GM18907 (cell line): ENCODE data around the gene COX7A2.

ENCODE experiments used
- ATAC-seq: cut with Tn5 transposase; IDR thresholded peaks from one replicate; pipeline ENCODE4 v1.9.1; 2021; ENCODE audit warnings: mild to moderate bottlenecking, moderate library complexity; ENCODE audit not compliant: unreplicated experiment

The COX7A2 gene

DNA sequence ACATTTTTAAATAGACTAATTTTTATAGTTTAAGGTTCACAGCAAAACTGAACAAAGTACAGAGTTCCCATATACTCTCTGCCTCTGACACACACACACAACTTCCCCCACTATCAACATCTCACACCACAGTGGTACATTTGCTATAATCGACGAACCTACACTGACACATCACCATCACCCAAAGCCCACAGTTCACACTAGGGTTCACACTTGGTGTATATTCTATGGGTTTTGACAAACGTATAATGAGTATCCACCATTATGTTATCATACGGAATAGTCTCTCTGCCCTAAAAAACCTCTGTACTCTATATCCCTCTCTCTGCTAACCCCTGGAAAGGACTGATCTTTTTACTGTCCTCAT, 25.4 kb upstream of the COX7A2 start:
- no peak for ATAC-seq

DNA sequence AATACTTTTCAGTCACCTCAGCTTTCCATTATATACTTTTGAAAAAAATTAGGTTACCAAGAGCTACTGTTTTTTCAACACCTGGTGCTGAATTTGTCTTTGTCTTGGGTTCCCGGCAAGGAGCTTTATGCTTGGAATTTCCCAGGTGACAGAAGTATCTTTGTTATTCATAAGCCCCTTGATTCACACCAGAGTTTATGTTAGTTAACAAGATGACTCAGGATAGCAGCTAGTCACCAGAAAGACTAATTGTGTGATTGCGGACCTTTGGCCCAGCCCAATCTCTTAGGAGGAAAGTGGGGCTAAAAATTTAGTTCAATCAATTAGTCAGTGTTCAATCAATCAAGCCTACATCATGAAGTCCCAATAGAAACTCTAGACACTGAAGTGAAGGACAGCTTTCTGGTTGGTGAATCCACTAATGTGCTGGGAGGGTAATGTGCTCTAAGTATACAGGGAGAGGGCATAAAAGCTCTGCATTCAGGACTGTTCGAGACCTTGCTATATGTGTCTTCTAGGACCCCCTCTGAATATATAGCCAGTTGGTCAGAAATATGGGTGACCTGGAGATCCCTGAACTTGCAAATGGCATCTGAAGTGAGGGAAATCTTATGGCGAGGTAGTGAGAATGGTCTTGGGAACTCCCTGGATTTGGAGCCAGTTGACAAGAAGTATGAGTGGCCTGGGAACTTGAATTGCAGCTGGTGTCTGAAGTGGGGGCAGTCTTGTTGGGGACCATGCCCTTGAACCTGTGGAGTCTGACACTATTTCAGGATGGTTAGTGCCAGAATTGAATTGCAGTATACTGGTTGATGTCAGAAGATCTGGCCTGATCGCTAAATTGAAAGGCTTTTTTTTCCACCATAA, 24.8 kb upstream of the COX7A2 start:
- ATAC-seq = no peak

DNA sequence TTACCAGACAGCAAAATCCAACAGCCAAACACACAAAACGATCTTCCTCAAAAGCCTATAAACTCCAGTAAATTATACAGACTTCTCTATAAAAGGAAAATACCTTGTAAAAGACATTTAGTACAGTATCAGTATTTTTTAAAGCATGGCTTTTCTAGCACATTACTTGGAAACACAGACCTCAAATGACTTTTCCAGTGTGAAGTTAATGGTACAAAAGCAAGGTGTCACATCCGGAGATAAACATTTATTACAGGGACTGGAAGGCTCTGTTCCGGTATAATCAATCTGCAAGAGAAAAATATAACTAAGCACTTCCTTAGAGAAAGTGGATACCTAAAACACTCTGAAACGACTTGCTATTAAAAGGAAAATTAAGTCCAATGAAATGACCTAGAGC, 23.9 kb upstream of the COX7A2 start:
- ATAC-seq = no peak

DNA sequence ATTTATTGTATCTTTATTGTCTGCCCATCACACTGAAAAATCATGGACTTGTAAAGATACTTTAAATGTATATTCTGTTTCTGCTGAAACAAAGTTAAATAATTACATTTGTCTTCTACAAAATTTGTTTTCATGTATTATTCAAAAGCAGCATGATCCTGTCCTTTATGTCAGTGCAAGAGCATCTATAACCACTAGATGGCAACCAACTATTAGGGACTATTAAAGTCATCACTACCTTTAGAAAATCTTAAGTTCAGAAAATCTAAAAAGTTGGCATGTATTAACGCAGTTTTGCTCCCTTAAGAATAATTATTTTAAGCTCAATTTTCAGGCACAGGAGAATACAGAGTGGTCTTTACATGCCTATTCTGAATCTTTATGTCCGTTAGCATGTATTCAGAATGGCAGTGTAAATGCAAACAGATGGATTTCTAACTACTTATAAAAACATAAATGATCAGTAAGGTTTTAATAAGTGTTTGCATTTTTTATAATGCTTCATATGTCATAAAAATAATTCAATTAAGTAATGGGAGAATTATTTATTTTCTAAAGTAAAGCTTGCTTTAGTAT, 23.2 kb upstream of the COX7A2 start:
- peak; percentile 73 for ATAC-seq

DNA sequence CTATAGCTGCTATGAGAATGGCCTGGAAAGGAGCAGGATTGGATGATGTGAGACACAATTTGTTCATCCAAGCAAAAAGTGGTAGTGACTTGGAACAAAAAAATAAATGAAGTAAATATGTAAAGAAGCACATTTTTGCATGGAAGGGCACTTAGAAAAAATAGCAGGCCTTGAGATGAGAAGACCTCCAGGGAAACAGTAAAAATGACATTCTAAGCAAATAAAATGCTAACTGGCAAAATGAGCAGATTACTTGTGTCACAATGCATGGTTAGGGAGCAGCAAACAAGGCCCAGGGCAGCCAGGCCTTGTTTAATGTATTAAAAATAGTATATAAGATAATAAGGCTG, 19.8 kb upstream of the COX7A2 start:
- ATAC-seq = no peak

DNA sequence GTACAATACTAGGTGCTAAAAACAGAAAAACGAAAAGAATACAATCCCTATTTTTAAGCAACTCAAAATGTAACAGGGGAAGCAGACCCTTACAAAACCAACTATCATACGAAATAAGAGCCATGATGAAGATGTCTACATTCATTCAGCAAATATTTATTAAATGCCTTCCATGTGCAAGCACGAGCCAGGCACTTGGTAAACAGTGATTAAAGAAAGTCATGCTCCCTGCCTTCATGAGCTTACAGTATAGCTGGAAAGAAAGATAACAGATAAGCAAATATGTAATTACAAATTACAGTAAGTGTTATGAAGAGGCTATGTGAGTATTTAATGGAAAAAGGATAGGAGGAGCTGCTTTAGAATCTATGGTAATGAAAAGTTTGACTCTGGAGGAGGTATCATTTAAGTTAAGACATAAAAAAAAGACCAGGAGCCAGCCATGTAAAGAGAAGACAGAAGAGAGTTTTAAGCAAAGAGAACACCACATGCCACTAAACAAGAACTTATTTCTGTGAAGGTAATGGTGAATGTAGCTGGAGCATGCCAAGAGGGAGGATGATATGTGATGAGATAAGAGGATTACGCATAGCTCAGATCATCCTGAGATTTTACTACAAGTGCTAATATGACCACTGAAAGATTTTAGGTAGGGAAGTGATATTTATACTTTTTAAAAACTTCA, 19.3 kb upstream of the COX7A2 start:
- ATAC-seq = no peak

DNA sequence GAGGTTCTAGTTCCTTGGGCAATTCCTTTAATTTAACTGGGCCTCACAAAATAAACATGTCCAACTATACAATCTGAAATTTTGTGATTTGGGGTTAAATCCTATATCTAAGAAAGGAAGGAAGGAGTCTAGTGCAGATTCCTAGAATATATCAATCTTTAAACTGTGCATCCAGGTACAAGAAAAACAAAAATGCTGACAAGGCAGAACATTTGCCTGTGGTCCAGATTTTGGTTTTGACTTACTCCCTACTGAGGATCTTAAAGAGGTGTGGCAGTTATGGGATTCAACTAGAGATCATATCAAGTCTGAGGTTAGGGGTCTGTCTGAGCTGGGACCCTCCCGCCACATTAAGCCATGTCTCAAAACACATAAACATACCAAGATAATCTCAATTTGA, 17.7 kb upstream of the COX7A2 start:
- no peak for ATAC-seq

DNA sequence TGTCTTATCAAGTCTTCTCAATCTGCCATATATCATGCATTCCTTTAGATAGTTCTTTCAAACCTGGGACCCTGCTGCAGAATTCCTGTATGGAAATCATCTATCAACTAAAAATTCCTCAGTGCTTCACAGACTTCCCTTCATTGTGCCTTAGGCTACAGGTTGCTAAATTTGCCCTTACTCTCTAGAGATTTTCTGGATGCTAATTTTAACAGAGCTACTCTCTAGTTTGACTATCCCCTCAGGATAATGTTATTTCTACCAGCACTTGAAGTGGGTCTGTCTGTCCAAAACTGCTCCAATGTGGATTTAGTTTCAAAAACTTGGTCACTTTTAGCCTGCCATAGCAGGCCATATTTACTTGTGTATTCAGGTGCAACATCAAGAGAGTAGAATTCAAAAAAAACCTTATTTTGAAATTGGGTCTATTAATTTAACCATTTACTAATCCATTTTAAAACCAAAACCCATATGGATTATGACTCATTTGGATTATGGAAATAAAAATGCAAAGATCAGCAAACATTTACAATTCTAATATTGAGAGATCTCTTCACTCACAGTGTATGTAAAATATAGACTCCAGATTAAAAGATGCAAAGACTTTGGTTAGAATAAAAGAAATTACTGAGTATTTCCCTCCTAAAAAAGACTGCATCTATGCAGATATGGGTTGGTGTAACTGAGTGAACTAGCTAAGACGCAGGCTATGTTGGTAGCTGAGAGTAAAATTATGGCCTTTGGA, 13.9 kb upstream of the COX7A2 start:
- no peak for ATAC-seq

DNA sequence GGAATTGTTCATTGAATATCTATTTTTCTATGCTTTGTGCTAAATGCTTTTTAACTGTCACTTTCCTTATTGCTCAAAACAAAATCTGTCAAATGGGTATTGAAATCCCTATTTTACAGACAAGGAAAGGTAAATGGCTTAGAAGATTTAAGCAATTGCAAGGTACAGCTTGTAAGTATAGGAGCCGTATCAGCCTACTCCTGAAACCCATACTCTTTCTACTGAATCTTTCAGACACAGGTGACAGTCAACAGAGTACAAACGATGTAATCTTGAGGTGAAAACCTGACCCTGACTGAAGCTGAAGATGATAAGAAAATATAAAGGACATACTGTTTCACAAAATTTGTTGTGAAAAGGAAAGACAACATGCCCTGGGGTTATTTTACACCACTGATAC, 7.0 kb upstream of the COX7A2 start:
- no peak for ATAC-seq

DNA sequence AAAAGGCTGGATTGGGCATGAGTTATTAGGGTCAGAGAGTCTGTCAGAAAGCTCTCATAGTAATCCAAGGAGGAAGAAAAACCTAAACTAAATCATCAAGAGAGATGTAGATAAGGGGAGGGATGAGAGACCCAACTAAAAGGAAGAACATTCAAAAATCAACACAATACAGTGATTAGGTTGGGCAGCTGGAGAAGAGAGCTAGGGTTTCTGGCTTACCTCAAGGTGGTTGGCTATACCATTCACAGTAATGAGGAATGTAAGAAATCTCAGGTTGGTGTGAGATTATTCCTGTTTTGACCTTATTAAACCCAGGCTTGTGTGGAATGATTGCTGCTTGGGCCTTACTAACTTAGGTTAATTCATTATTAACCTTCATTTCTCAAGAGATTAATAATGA, 6.2 kb upstream of the COX7A2 start:
- no peak for ATAC-seq

DNA sequence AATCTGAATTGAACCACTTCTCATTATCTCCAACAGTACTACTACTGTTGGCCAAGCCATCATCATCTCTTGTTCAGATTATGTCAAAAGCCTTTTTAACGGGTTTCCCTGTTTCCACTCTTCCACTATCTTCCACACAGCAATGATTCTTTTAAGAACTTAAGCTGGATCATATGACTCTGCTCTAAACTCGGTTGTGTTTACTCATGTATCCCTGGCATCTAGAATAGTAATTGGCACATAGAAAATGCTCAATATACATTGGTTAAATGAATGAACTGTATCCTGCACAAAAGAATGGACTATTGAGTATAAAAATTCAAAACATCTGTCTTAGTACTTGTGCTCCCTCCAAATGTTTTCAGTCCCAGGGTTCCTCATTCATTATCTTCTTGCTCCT, 2.8 kb upstream of the COX7A2 start:
- no peak for ATAC-seq

DNA sequence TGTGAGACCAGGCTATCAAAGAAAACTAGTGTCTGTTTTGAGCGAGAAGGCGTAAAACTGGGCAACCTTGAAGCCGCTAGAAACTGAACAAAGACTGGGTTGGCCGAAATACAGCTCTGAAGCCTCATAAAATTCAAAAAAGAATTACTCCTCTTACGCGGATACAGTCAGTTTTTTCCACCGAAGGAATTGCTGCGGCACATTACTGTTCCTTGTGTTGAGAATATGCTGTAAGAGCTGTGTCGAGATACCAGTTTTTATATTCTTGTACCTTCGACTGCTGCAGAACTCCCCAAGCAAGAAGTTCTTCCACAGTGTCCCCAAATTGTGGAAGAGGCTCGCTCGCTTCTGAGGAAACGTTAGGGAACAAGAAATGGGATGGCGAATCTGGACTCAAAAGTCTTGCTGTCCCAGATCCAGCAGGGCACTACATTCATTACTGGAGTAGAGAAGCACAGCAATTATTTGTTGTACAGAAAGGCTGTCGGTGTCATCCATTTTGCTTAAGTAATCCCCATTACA, 523 bp upstream of the COX7A2 start:
- ATAC-seq = peak; percentile 16

DNA sequence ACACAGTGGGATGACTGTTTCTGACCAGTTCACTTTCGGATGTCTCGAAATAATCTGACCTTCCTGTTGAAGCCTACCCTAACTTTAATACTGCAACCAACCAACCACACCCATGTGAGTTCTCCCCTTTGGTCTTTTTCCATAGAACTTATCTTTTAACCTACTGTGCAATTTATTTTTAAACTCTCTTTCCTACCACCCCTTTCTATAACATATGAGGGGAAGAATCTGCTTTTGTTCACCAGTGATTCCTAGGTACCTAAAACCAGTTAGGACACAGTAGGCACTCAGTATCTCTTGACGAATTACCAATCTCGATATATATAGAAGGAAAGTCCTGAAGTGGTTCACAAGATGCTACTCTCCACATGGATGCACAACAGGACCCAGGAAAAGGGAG, 7.0 kb downstream of the COX7A2 start:
- ATAC-seq = no peak

DNA sequence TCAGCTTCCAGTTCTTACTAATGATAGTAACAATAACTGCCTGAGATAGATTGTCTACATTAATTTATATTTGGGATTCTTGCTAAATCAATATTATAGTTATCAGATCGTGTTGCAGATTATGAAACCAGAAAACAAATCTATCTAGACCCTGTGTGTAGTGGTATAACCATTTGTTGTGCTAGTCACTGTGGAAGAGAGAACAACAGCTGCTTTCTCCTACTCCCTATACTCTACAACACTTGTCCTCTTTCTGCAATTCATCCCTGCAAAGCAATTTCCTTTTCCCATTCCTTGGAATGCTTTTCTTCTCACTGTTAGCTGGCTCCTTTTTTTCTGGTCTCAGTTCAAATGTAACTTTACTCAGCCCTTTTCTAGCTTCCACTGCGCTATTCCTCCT, 8.3 kb downstream of the COX7A2 start:
- no peak for ATAC-seq

DNA sequence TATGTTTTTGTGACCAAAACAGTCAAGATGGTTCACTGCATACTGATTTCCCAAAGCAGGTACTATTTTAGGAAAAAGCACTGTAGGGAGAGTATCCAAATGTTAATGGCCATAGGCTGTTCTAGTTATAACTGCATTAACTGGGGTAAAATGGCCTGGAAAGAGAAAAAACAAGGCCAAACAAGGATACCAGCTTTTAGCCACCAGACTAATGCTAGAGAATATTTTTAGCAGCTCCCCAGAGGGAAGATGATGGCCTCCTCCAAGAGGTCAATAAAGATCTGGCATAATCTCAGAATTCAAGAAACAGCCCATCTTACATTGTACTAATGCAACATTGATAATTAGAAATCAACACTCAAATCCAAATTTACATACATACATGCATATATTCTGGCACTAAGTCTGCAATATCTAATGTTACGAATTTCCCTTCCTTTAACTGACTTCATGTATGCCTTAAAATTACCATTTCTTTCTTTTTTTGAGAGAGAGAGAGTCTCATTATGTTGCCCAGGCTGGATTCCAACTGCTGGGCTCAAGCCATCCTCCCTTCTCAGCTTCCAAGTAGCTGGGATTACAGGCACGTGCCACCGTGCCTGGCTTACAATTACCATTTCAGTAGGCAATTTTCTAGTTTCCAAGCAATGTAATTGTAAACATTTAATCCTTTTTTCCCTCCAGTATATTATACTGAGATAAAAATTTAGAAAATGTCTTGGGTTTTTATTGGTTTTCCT, 9.3 kb downstream of the COX7A2 start:
- ATAC-seq = no peak

DNA sequence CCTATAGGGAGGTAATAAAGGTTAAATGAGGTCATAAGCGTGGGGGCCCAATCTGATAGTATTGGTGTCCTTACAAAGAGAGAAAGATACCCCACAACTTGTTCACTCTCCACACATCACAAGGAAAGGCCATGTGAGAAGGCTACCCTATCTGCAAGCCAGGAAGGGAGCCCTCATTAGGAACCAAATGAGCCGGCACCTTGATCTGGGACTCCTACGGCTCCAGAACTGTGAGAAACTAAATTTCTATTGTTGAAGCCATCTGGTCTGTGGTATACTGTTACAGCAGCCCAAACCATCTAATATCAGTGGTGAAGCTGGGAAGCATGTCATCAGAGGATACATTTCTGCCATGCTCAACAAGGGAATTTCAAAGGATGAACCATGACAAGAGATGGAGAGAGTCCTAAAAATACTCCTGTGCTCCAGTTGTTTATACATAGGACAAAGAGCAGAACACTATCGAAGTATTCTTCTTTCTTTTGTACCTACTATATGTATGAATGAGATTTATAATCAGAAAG, 10.4 kb downstream of the COX7A2 start:
- ATAC-seq = no peak

DNA sequence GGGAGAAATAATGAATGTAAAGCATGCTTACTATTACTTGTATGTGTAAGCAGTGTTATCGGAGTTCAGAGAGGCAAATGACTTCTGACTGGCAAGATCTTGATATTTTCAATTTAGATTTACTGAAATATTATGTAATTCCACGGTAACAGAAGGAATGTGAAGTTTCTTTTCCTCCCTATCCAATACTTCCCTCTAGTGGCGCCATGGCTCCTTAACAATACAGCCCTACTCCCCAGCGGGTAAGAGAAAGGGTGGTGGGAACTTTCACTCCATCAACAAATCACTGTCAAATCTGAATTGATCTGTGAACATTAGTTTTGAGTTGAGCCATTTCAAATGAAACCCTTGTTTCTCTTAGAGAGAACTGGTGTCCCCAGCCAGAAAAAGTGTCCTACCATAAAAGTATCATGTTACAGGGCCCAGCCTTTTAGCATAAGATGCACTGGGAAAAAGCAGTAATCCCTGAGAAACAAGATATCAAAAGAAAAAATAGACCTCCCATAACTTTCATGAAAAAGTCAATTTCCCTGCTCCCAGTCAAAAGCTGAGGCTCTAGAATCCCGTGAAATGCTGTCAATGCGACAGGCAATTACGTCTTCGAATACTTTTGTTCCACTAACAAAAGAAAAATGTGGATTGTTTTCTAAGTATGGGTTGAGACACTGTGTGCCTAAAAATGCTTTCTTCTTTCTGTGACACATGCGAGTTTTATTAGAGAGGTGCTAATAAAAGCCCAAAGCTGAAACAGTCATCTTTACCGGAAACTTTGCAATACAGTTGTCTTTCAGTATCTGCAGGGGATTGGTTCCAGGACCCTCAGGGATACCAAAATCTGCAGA, 12.9 kb downstream of the COX7A2 start:
- ATAC-seq = no peak

DNA sequence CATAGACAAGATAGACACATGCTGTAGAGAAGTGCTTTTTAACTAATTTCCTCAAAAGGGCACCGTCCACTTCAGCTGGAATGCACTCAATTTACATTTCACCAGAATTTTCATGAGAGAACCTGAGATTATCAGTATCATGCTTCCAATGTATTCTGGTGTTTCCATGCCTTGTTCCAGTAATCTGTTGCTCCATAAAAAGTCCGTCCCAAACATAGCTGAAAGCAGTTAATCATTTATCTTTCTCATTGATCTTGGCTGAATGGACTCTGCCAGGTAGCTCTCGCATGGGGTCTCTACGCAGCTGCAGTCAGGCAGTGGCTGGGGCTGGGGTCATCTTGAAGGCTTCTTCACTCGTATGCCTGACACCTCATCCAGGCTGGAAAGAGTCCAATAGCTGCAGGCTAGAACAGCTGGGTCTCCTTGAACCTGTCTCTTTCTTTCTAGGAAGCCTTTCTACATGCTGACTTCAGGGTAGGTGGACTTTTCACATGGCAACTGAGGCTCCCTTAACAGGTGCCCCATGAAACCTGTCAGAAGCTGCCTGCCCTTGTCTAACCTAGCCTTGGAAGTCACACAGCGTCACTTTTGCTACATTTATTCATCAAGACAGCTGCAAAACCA, 19.2 kb downstream of the COX7A2 start:
- ATAC-seq = no peak

DNA sequence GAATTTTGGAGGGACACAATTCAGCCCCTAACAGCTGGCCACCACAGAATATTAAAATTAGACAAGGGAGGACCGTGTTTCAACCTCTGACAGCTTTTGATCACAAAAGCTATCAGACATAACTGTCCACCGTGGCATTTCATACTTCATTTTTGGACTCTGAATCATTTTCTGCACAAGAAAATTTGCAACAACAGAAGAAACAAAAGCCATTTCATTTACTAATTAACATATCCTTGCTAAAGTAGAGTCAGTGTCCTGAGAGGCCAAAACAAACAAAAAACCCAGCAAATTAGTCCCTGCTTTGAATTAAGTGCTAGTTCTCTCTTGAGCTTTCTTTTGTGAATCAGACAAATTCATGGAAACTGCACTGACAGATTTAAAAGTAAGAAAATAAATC, 20.2 kb downstream of the COX7A2 start:
- no peak for ATAC-seq
